ENCODE results near the gene SLC44A2.

Gene SLC44A2

GRCh38 chr19:10617409-10618121, 7.8 kb upstream of the SLC44A2 start:
- DNase-seq = no peak

- no peak for DNase-seq
Observed at GRCh38 chr19:10618846-10619245, 6.5 kb upstream of the SLC44A2 start.

DNA sequence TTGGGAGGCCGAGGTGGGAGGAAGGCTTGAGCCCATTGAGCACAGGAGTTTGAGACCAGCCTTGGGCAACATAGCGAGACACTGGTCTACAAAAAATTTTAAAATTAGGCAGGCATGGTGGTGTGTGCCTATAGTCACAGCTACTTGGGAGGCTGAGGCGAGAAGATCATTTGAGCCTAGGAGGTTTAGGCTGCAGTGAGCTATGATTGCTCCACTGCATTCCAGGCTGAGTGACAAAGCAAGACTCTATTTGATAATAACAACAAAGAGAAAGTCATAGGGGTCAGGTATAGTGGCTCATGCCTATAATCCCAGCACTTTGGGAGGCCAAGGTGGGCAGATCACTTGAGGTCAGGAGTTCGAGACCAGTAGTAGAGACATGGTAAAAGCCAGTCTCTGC, 4.6 kb upstream of the SLC44A2 start:
- DNase-seq = no peak

DNA sequence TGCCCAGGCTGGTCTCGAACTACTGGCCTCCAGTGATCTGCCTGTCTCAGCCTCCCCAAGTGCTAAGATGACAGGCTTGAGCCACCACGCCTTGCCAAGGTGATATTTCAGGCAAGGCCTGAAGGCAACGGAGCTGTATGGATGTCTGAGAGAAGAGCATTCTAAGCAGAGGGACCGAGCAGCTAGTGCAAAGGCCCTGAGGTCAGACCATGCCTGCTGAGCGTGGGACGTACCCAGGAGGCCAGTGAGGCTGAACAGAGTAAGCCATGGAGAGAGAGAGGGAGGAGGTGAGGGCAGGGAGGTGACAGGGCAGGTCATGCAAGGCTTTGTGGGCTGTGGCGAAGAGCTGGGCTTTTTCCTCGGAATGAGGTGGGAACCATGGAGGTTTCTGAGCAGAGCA, 3.4 kb upstream of the SLC44A2 start:
- DNase-seq = no peak

DNA sequence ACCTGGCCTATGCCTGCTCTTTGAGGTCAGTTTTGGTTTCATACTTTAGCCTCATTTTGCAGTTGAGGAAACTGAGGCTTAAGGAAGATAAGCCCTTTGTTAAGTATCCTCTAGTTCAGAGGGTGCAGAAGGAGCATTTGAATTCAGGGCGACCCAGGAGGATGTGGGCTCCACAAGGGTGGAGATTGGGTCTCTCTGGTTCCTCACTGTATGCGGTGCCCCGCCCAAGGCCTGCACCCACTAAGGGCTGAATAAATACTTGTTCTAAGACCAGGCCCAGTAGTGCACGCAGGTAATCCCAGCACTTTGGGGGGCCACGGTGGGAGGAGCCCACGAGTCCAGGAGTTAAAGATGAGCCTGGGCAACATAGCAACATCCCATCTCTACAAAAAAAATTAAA, 768 bp upstream of the SLC44A2 start:
- DNase-seq = no peak

GRCh38 chr19:10625762-10626138, 397 bp downstream of the SLC44A2 start:
- DNase-seq = no peak

GRCh38 chr19:10631874-10632273, 6.5 kb downstream of the SLC44A2 start:
- no peak for DNase-seq

- DNase-seq = no peak
Observed at GRCh38 chr19:10634430-10634829, 9.1 kb downstream of the SLC44A2 start.

DNA sequence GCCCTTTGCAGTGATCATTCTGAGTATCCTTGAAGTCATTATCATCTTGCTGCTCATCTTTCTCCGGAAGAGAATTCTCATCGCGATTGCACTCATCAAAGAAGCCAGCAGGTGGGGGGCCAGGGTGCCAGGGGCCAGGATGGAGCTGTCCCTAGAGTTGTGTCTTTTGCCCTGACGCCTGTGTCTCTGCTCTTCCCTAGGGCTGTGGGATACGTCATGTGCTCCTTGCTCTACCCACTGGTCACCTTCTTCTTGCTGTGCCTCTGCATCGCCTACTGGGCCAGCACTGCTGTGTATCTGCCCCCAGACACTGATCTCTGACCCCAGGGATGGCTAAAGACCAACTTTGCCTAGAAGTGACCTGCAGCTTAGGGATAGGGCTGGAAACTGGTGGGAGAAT, 9.6 kb downstream of the SLC44A2 start:
- no peak for DNase-seq

- DNase-seq = no peak
Observed at GRCh38 chr19:10636304-10636972, 11.1 kb downstream of the SLC44A2 start.

- no peak for DNase-seq
Observed at GRCh38 chr19:10637894-10638293, 12.5 kb downstream of the SLC44A2 start.

- DNase-seq = no peak
Observed at GRCh38 chr19:10639836-10640235, 14.5 kb downstream of the SLC44A2 start.

DNA sequence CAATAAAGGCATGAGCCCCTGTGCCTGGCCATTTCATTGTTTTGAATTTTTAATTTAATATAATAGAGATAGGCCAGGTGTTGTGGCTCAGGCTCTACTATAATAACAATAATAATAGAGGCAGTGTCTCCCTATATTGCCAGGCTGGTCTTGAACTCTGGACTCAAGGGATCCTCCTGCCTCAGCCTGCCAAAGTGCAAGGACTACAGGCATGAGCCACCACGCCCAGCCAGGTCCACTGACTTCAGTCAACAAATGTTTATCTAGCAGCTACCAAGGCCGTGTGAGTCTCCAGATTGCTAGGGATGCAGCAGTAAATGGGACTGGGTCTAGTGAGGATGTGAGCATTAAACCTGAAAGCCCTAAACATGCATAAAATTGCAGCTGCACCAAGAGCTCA, 15.0 kb downstream of the SLC44A2 start:
- no peak for DNase-seq

DNA sequence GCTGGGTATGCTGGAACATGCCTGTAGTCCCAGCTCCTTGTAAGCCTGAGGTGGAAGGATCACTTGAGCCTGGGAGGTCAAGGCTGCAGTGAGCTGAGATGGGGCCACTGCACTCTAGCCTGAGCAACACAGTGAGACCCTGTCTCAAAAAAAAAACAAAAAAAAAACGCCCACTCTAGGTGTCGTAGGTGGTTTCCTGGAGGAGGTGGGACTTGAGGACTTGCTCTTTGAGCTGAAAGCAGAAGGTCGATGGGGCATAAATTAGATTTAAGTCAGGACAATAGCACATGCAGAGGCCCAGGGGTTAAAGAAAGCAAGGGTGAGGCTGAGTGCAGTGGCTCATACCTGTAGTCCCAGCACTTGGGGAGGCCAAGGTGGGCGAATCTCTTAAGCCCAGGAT, 15.9 kb downstream of the SLC44A2 start:
- no peak for DNase-seq

DNA sequence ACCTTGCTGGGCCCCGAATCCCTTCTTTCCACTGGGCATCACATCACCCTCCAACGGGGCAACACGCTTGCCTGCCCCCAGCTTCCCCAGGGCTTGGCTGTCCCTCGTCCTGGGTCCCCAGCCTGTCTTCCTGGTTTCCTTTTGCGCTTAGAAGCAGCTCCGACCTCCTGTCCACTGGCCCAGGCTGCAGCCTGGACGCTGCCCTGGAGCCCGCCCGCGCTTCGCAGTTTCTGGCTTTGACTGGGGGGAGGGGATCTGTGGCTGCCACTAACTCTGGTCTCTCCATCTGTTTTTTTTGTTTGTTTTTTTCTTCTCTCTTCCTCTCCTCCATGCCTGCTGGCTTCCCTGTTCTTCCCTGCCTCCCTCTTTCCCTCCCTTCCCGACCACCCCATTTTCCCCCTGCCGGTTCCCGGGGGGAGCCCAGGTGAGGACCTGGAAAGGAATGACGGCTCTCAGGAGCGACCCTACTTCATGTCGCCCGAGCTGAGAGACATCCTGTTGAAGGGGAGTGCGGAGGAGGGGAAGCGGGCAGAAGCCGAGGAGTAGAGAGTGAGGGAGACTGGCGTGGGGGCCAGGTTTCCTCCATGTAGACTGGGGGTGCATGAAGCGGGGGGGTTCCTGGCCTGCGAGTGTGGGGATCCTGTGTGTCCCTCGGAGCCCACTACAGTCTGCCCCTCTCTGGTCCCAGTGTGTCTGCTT, 17.3 kb downstream of the SLC44A2 start:
- DNase-seq = no peak

- no peak for DNase-seq
Observed at GRCh38 chr19:10643172-10643967, 18.0 kb downstream of the SLC44A2 start.

GRCh38 chr19:10643968-10644259, 18.6 kb downstream of the SLC44A2 start:
- DNase-seq = no peak

GRCh38 chr19:10644260-10645007, 19.1 kb downstream of the SLC44A2 start:
- DNase-seq = no peak

DNA sequence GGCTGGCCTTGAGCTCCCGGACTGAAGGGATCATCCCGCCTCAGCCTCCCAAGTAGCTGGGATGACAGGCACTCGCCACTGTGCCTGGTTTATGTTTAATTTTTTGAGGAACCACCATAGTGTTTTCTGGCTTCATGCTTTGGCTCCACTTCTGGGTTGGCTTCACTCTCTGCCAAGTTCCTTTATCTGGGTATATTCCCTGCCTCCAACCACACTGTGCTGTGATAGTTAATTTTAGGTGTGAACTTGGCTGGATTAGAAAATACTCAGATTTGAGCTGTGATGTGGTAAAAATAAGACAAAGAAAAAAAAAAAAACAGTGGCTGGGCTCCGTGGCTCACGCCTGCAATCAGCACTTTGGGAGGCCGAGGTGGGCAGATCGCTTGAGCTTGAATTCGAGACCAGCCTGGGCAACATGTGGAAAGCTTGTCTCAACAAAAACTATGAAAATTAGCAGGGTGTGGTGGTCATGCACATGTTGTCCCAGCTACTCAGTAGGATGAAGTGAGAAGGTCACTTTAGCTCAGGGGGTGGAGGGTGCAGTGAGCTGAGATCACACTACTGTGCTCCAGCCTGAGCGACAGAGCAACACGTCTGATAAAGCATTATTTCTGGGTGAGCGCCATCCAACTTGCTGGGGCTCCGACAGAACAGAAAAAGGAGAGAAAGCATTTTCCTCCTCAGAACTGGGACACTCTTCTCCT, 21.3 kb downstream of the SLC44A2 start:
- no peak for DNase-seq

GRCh38 chr19:10648360-10648759, 23.0 kb downstream of the SLC44A2 start:
- no peak for DNase-seq

GRCh38 chr19:10651851-10652250, 26.5 kb downstream of the SLC44A2 start:
- DNase-seq = no peak

DNA sequence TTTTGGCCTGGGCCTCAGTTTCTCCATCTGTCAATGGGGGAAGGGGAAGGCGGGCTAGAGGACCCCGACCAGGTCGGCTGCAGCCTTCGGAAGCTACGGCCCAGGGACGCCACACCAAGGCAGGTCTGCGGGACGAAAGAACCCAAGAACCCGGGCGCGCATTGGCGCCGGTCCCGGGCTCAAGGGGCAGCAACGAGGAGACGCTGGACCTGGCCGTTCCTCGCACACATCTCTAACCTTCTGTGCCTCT, 28.1 kb downstream of the SLC44A2 start:
- DNase-seq = no peak
